ENCODE data around the gene SDK1.

Gene SDK1

GRCh38 chr7:3790803-3791202 is 489.8 kb downstream of the SDK1 start:
- Histone ChIP-seq H3K4me1 (ENCODE audit: control insufficient read depth, insufficient read depth, low read length) (no peaks in the 10 kb centered on the region), H3K27ac (ENCODE audit: low read length) (no peak overlapping the region), H3K27me3 (ENCODE audit: control insufficient read depth in 1 of 2, insufficient read depth in 2 of 2, low read length in 2 of 2) (no peaks in the 10 kb centered on the region), H3K36me3 (ENCODE audit: control insufficient read depth in 2 of 2, insufficient read depth in 2 of 2, low read length in 2 of 2) (no peaks in the 10 kb centered on the region), H3K9me3 (ENCODE audit: control insufficient read depth in 2 of 2, low read length in 2 of 2) (no peaks in the 10 kb centered on the region), H3K4me3 (ENCODE audit: low read length in 2 of 2) (no peak overlapping the region), H3K9ac (ENCODE audit: low read length in 2 of 2) (no peak overlapping the region)

DNA sequence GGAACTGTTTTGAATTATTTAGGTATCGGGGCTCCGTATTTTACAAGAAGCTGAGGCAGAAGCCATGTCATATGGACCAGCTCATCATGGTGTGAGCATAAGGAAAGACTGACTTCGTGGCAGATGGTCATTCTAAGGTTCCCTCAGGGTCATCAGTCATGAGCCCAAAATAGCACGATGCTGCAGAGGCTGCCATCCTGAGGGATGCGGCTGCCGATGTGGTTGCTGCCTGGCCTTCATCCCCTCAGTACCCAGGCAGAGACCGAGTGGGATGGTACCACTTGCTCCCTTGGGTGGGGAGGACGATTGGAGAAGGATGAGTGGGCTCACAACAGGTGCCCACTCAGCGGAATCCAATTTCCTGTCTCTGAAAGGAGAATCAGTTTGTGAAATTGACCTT is 490.3 kb downstream of the SDK1 start:
- Histone ChIP-seq H3K9ac (ENCODE audit: low read length in 2 of 2) (no peak overlapping the region), H3K27ac (ENCODE audit: low read length) (no peak overlapping the region), H3K36me3 (ENCODE audit: control insufficient read depth in 2 of 2, insufficient read depth in 2 of 2, low read length in 2 of 2) (no peaks in the 10 kb centered on the region), H3K4me3 (ENCODE audit: low read length in 2 of 2) (no peak overlapping the region), H3K4me1 (ENCODE audit: control insufficient read depth, insufficient read depth, low read length) (no peaks in the 10 kb centered on the region), H3K27me3 (ENCODE audit: control insufficient read depth in 1 of 2, insufficient read depth in 2 of 2, low read length in 2 of 2) (no peaks in the 10 kb centered on the region), H3K9me3 (ENCODE audit: control insufficient read depth in 2 of 2, low read length in 2 of 2) (no peaks in the 10 kb centered on the region)

DNA sequence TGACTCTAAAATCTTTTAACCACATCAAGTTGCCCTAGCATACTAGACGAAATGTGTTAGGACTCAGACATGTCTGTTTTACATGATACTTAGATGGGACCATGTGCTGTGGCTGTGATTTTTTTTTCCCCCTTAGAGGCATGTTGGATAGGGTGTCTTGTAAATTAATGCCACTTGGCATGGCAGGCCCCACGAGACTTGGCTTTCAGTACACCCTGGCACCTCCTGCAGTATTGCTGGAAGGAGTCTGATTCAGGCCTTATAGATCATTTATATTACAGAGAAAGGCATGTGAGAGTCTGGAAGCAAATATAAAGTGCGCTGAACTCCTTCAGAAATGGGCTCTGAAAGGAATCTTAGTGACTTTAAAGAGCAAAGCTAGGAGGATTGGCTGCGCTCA is 494.1 kb downstream of the SDK1 start:
- Histone ChIP-seq H3K4me3 (ENCODE audit: low read length in 2 of 2) (no peak overlapping the region), H3K27ac (ENCODE audit: low read length) (no peak overlapping the region), H3K27me3 (ENCODE audit: control insufficient read depth in 1 of 2, insufficient read depth in 2 of 2, low read length in 2 of 2) (no peaks in the 10 kb centered on the region), H3K9me3 (ENCODE audit: control insufficient read depth in 2 of 2, low read length in 2 of 2) (no peaks in the 10 kb centered on the region), H3K9ac (ENCODE audit: low read length in 2 of 2) (no peak overlapping the region), H3K4me1 (ENCODE audit: control insufficient read depth, insufficient read depth, low read length) (no peaks in the 10 kb centered on the region), H3K36me3 (ENCODE audit: control insufficient read depth in 2 of 2, insufficient read depth in 2 of 2, low read length in 2 of 2) (no peaks in the 10 kb centered on the region)

DNA sequence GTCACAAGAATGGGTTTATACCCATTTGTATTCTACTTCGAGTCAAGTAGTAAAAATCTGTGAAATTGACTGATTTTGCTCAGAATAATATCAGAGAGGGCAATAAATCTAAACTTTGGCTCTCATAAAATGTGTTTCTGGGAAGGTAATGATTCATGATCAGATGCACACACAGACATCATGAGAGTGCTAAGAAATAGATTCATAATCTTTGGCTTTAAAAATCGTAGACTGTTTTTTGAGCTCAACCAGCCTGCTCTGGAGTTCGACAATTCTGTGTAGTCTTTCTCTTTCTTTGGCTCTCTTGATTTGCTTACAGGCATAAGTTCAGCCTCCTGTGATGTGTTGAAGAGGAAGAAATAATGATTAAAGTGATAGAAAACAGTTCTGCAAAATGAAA is 494.7 kb downstream of the SDK1 start:
- Histone ChIP-seq H3K4me3 (ENCODE audit: low read length in 2 of 2) (no peak overlapping the region), H3K9me3 (ENCODE audit: control insufficient read depth in 2 of 2, low read length in 2 of 2) (no peaks in the 10 kb centered on the region), H3K9ac (ENCODE audit: low read length in 2 of 2) (no peak overlapping the region), H3K27me3 (ENCODE audit: control insufficient read depth in 1 of 2, insufficient read depth in 2 of 2, low read length in 2 of 2) (no peaks in the 10 kb centered on the region), H3K4me1 (ENCODE audit: control insufficient read depth, insufficient read depth, low read length) (no peaks in the 10 kb centered on the region), H3K36me3 (ENCODE audit: control insufficient read depth in 2 of 2, insufficient read depth in 2 of 2, low read length in 2 of 2) (no peaks in the 10 kb centered on the region), H3K27ac (ENCODE audit: low read length) (no peak overlapping the region)

GRCh38 chr7:3805151-3805550 is 504.1 kb downstream of the SDK1 start:
- H3K9ac ChIP-seq (ENCODE audit: low read length in 2 of 2), result no peak overlapping the region
- H3K4me1 ChIP-seq (ENCODE audit: control insufficient read depth, insufficient read depth, low read length), result no peaks in the 10 kb centered on the region
- no peaks in the 10 kb centered on the region for H3K36me3 ChIP-seq (ENCODE audit: control insufficient read depth in 2 of 2, insufficient read depth in 2 of 2, low read length in 2 of 2)
- H3K4me3 ChIP-seq (ENCODE audit: low read length in 2 of 2), result no peak overlapping the region
- no peaks in the 10 kb centered on the region for H3K27me3 ChIP-seq (ENCODE audit: control insufficient read depth in 1 of 2, insufficient read depth in 2 of 2, low read length in 2 of 2)
- H3K9me3 ChIP-seq (ENCODE audit: control insufficient read depth in 2 of 2, low read length in 2 of 2), result no peaks in the 10 kb centered on the region
- H3K27ac ChIP-seq (ENCODE audit: low read length), result no peak overlapping the region

DNA sequence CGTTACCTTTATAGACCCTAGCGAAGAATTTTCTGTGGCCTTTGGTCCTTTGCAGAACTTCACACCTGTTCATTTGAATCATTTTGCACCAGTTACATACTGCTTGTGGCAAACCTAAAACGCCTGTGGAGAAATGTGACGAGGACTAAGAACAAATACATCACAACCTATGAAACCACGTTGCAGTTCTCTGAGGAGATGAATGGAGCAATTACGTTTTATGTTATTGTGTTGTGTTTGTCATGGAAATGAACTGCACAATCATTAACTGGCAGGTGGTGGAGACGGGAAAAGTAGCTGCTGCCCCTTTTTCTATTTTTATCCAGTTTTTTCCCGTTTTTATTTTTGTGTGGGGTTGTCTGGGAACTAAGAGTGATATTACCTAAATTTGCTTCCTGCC is 505.5 kb downstream of the SDK1 start:
- Histone ChIP-seq H3K36me3 (ENCODE audit: control insufficient read depth in 2 of 2, insufficient read depth in 2 of 2, low read length in 2 of 2) (no peaks in the 10 kb centered on the region), H3K27ac (ENCODE audit: low read length) (no peak overlapping the region), H3K27me3 (ENCODE audit: control insufficient read depth in 1 of 2, insufficient read depth in 2 of 2, low read length in 2 of 2) (no peaks in the 10 kb centered on the region), H3K4me3 (ENCODE audit: low read length in 2 of 2) (no peak overlapping the region), H3K9me3 (ENCODE audit: control insufficient read depth in 2 of 2, low read length in 2 of 2) (peaks cover 0 to 4% of the 10 kb centered on the region in 2 donors), H3K4me1 (ENCODE audit: control insufficient read depth, insufficient read depth, low read length) (no peaks in the 10 kb centered on the region), H3K9ac (ENCODE audit: low read length in 2 of 2) (no peak overlapping the region)

GRCh38 chr7:3807824-3808223 is 506.8 kb downstream of the SDK1 start:
- H3K27me3 ChIP-seq (ENCODE audit: control insufficient read depth in 1 of 2, insufficient read depth in 2 of 2, low read length in 2 of 2), result no peaks in the 10 kb centered on the region
- no peak overlapping the region for H3K9ac ChIP-seq (ENCODE audit: low read length in 2 of 2)
- H3K4me3 ChIP-seq (ENCODE audit: low read length in 2 of 2), result no peak overlapping the region

DNA sequence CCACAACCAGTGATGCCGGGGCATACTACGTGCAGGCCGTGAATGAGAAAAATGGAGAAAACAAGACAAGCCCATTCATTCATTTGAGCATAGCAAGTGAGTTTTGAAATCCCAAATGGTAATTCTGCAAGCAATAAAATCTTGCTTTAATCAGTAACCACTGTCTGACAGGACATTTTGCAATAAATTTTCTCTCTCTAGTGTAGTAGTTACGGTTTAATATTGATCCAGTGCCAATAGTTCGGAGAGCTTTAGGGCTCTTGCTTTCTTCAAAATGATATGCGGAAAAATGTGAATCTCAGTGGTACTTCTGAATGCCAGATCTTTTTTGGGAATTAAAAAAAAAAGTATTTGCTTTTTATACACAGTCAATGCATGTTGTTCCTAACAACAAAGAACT is 520.4 kb downstream of the SDK1 start:
- H3K27ac ChIP-seq (ENCODE audit: low read length), result no peak overlapping the region
- H3K9me3 ChIP-seq (ENCODE audit: control insufficient read depth in 2 of 2, low read length in 2 of 2), result no peaks in the 10 kb centered on the region
- no peaks in the 10 kb centered on the region for H3K36me3 ChIP-seq (ENCODE audit: control insufficient read depth in 2 of 2, insufficient read depth in 2 of 2, low read length in 2 of 2)
- H3K9ac ChIP-seq (ENCODE audit: low read length in 2 of 2), result no peak overlapping the region
- H3K4me3 ChIP-seq (ENCODE audit: low read length in 2 of 2), result no peak overlapping the region
- no peaks in the 10 kb centered on the region for H3K27me3 ChIP-seq (ENCODE audit: control insufficient read depth in 1 of 2, insufficient read depth in 2 of 2, low read length in 2 of 2)
- no peaks in the 10 kb centered on the region for H3K4me1 ChIP-seq (ENCODE audit: control insufficient read depth, insufficient read depth, low read length)

More at GRCh38 chr7:3807824-3808223, 506.8 kb downstream of the SDK1 start:
- H3K27ac ChIP-seq (ENCODE audit: low read length), result no peak overlapping the region
- no peaks in the 10 kb centered on the region for H3K36me3 ChIP-seq (ENCODE audit: control insufficient read depth in 2 of 2, insufficient read depth in 2 of 2, low read length in 2 of 2)
- H3K4me1 ChIP-seq (ENCODE audit: control insufficient read depth, insufficient read depth, low read length), result no peaks in the 10 kb centered on the region
- peaks cover 0 to 5% of the 10 kb centered on the region in 2 donors for H3K9me3 ChIP-seq (ENCODE audit: control insufficient read depth in 2 of 2, low read length in 2 of 2)

- H3K4me3 ChIP-seq (ENCODE audit: low read length in 2 of 2), result no peak overlapping the region
- no peaks in the 10 kb centered on the region for H3K27me3 ChIP-seq (ENCODE audit: control insufficient read depth in 1 of 2, insufficient read depth in 2 of 2, low read length in 2 of 2)
- no peaks in the 10 kb centered on the region for H3K36me3 ChIP-seq (ENCODE audit: control insufficient read depth in 2 of 2, insufficient read depth in 2 of 2, low read length in 2 of 2)
- no peaks in the 10 kb centered on the region for H3K4me1 ChIP-seq (ENCODE audit: control insufficient read depth, insufficient read depth, low read length)
- H3K9ac ChIP-seq (ENCODE audit: low read length in 2 of 2), result no peak overlapping the region
- H3K9me3 ChIP-seq (ENCODE audit: control insufficient read depth in 2 of 2, low read length in 2 of 2), result no peaks in the 10 kb centered on the region
- H3K27ac ChIP-seq (ENCODE audit: low read length), result no peak overlapping the region
Observed at GRCh38 chr7:3825491-3825890, 524.4 kb downstream of the SDK1 start.

GRCh38 chr7:3832199-3832598 is 531.1 kb downstream of the SDK1 start:
- no peak overlapping the region for H3K27ac ChIP-seq (ENCODE audit: low read length)
- no peaks in the 10 kb centered on the region for H3K9me3 ChIP-seq (ENCODE audit: control insufficient read depth in 2 of 2, low read length in 2 of 2)
- no peaks in the 10 kb centered on the region for H3K4me1 ChIP-seq (ENCODE audit: control insufficient read depth, insufficient read depth, low read length)
- H3K4me3 ChIP-seq (ENCODE audit: low read length in 2 of 2), result no peak overlapping the region
- no peak overlapping the region for H3K9ac ChIP-seq (ENCODE audit: low read length in 2 of 2)
- H3K36me3 ChIP-seq (ENCODE audit: control insufficient read depth in 2 of 2, insufficient read depth in 2 of 2, low read length in 2 of 2), result no peaks in the 10 kb centered on the region
- no peaks in the 10 kb centered on the region for H3K27me3 ChIP-seq (ENCODE audit: control insufficient read depth in 1 of 2, insufficient read depth in 2 of 2, low read length in 2 of 2)

- no peak overlapping the region for H3K27ac ChIP-seq (ENCODE audit: low read length)
- H3K9ac ChIP-seq (ENCODE audit: low read length in 2 of 2), result no peak overlapping the region
- no peaks in the 10 kb centered on the region for H3K36me3 ChIP-seq (ENCODE audit: control insufficient read depth in 2 of 2, insufficient read depth in 2 of 2, low read length in 2 of 2)
- H3K4me1 ChIP-seq (ENCODE audit: control insufficient read depth, insufficient read depth, low read length), result no peaks in the 10 kb centered on the region
- no peaks in the 10 kb centered on the region for H3K9me3 ChIP-seq (ENCODE audit: control insufficient read depth in 2 of 2, low read length in 2 of 2)
- no peaks in the 10 kb centered on the region for H3K27me3 ChIP-seq (ENCODE audit: control insufficient read depth in 1 of 2, insufficient read depth in 2 of 2, low read length in 2 of 2)
- H3K4me3 ChIP-seq (ENCODE audit: low read length in 2 of 2), result no peak overlapping the region
Observed at GRCh38 chr7:3835109-3835508, 534.1 kb downstream of the SDK1 start.

- Histone ChIP-seq H3K9me3 (ENCODE audit: control insufficient read depth in 2 of 2, low read length in 2 of 2) (no peaks in the 10 kb centered on the region), H3K27ac (ENCODE audit: low read length) (no peak overlapping the region), H3K9ac (ENCODE audit: low read length in 2 of 2) (no peak overlapping the region), H3K27me3 (ENCODE audit: control insufficient read depth in 1 of 2, insufficient read depth in 2 of 2, low read length in 2 of 2) (no peaks in the 10 kb centered on the region), H3K36me3 (ENCODE audit: control insufficient read depth in 2 of 2, insufficient read depth in 2 of 2, low read length in 2 of 2) (no peaks in the 10 kb centered on the region), H3K4me1 (ENCODE audit: control insufficient read depth, insufficient read depth, low read length) (no peaks in the 10 kb centered on the region), H3K4me3 (ENCODE audit: low read length in 2 of 2) (no peak overlapping the region)
Observed at GRCh38 chr7:3836855-3837254, 535.8 kb downstream of the SDK1 start.

Measured in stomach smooth muscle (tissue), 2 donors.